ENCODE results near the gene PPP1R12A. TPM values are rescaled to one million over a fixed set of nuclear protein-coding genes. Genes with fewer than 3 reads are reported as not detected.

The PPP1R12A gene
- total RNA-seq, 2 donors from 2014 or later: 68.7 to 86.9 TPM

DNA sequence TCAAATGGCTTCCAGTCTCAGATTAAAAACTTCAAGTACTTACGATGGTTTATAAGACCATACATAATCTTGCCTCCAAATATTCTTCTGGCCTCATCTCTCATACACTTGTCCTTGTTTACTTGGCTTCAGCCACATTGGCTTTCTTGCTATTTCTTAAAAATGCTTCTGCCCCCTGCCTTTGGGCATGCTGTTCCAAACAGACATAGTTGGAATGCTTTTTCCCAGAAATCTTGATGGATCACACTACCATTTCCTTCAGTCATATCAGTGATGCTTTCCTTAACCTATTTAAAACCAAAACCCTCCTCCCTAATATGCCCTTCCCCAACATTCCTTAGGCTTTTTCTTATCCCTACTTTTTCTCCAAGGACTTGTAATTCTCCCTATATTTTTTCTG, 169.7 kb downstream of the PPP1R12A start:
- H3K4me3 ChIP-seq: no peak overlapping the region
- no peak overlapping the region for H3K27ac ChIP-seq
- intact Hi-C loops (cut with DNase I): no loop called here
- no peaks in the 10 kb centered on the region for H3K4me1 ChIP-seq (replicated peaks)
- DNase-seq (ENCODE audit: low spot score): no peak
- H3K9me3 ChIP-seq: no peaks in the 10 kb centered on the region
- H3K27me3 ChIP-seq (replicated peaks; ENCODE audit: insufficient read depth): no peaks in the 10 kb centered on the region
- no peaks in the 10 kb centered on the region for H3K36me3 ChIP-seq
- WGBS: 88% methylated on average over 1 of the region's 1 CpG
- TF ChIP-seq POLR2AphosphoS5 (IDR thresholded peaks at IDR 0.05) (no peak), POLR2A (IDR thresholded peaks at IDR 0.05) (no peak)
- TF ChIP-seq, protein P1, sequence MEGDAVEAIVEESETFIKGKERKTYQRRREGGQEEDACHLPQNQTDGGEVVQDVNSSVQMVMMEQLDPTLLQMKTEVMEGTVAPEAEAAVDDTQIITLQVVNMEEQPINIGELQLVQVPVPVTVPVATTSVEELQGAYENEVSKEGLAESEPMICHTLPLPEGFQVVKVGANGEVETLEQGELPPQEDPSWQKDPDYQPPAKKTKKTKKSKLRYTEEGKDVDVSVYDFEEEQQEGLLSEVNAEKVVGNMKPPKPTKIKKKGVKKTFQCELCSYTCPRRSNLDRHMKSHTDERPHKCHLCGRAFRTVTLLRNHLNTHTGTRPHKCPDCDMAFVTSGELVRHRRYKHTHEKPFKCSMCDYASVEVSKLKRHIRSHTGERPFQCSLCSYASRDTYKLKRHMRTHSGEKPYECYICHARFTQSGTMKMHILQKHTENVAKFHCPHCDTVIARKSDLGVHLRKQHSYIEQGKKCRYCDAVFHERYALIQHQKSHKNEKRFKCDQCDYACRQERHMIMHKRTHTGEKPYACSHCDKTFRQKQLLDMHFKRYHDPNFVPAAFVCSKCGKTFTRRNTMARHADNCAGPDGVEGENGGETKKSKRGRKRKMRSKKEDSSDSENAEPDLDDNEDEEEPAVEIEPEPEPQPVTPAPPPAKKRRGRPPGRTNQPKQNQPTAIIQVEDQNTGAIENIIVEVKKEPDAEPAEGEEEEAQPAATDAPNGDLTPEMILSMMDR (IDR thresholded peaks at IDR 0.05): no peak

DNA sequence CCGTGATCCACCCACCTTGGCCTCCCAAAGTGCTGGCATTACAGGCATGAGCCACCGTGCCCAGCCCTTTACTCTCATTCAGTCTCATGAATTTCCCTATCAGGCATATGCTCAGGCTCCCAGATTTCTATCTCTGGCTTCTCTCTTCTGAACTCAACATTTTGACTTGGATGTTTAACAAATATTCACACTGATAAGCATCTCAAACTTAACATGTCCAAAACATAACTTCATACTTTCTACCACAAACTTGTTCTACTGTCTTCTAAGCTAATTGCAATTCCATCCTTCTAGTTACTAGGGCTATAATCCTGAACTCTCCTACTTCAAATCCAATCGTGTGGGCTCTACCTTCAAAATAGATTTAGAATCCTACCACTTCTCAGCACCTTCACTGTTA, 170.3 kb downstream of the PPP1R12A start:
- Histone ChIP-seq H3K27me3 (replicated peaks; ENCODE audit: insufficient read depth) (no peaks in the 10 kb centered on the region), H3K4me1 (replicated peaks) (no peaks in the 10 kb centered on the region), H3K9me3 (no peaks in the 10 kb centered on the region), H3K4me3 (no peak overlapping the region), H3K36me3 (no peaks in the 10 kb centered on the region), H3K27ac (no peak overlapping the region)
- TF ChIP-seq, protein P1 (IDR thresholded peaks at IDR 0.05): no peak
- intact Hi-C loops (cut with DNase I): no loop called here
- WGBS: 71% methylated on average over 3 of the region's 3 CpGs
- DNase-seq (ENCODE audit: low spot score): no peak

DNA sequence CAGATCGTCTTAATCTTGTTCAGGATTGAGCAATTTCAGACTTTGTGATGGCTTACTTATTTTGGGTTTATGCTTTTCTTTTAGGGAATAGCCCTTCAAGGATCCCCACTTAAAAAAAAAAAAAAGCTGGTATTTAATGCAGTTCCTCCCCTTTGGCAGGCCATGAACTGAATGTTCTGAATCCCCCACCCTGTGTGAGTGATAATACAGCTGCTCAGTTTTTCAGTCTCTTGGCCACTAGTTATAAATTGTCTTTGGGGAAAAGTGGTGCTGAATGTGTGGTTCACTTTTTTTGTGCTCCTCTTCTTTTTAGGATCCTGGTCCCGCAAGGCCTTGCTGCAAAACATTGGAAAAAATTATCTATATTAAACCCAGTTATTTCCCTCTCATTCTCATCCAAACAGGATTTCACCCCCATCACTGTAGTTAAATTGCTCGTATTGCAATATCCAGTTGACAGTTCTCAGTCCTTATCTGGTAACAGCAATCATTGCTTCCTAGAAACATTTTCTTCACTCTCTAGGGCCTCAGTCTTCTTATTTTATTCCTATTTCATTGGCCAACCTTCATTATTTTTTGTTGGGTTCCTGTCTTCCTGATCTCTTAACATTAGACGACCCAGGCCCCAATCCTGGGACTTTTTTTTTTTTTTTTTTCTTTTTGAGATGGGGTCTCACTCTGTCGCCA, 171.0 kb downstream of the PPP1R12A start:
- H3K36me3 ChIP-seq: no peaks in the 10 kb centered on the region
- intact Hi-C loops (cut with DNase I): no loop called here
- no peaks in the 10 kb centered on the region for H3K9me3 ChIP-seq
- TF ChIP-seq POLR2A (IDR thresholded peaks at IDR 0.05): no peak
- TF ChIP-seq, protein P1 (IDR thresholded peaks at IDR 0.05): no peak
- TF ChIP-seq POLR2AphosphoS5 (IDR thresholded peaks at IDR 0.05): no peak
- 81% methylated on average over 5 of the region's 5 CpGs for WGBS
- H3K4me1 ChIP-seq (replicated peaks): no peaks in the 10 kb centered on the region
- no peak overlapping the region for H3K27ac ChIP-seq
- no peak overlapping the region for H3K4me3 ChIP-seq
- no peak for DNase-seq (ENCODE audit: low spot score)
- no peaks in the 10 kb centered on the region for H3K27me3 ChIP-seq (replicated peaks; ENCODE audit: insufficient read depth)

DNA sequence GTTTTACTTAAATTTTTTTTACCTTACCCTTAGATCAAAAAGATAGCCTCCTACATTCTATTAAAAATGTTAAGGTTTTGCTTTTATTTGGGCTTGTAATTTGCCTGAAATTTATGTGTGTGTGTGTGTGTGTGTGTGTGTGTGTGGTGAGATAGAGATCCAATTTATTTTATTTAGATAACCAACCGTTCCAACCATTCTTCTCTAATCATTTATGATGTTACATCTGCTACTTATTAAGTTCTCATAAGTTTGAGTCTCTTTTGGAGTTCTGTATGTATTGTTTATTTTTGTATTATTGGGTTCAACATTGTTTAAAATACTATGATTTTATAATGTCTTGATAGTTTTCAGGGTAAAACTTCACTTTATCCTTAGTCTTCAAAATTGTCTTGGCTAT, 173.6 kb downstream of the PPP1R12A start:
- no peak for DNase-seq (ENCODE audit: low spot score)
- no peak for TF ChIP-seq POLR2A (IDR thresholded peaks at IDR 0.05)
- no peak for TF ChIP-seq POLR2AphosphoS5 (IDR thresholded peaks at IDR 0.05)
- TF ChIP-seq, protein P1 (IDR thresholded peaks at IDR 0.05): no peak
- H3K36me3 ChIP-seq: no peaks in the 10 kb centered on the region
- no peaks in the 10 kb centered on the region for H3K4me1 ChIP-seq (replicated peaks)
- H3K9me3 ChIP-seq: no peaks in the 10 kb centered on the region
- H3K27me3 ChIP-seq (replicated peaks; ENCODE audit: insufficient read depth): no peaks in the 10 kb centered on the region
- intact Hi-C loops (cut with DNase I): no loop called here
- no peak overlapping the region for H3K27ac ChIP-seq
- no peak overlapping the region for H3K4me3 ChIP-seq
- 19% methylated on average over 1 of the region's 1 CpG for WGBS

DNA sequence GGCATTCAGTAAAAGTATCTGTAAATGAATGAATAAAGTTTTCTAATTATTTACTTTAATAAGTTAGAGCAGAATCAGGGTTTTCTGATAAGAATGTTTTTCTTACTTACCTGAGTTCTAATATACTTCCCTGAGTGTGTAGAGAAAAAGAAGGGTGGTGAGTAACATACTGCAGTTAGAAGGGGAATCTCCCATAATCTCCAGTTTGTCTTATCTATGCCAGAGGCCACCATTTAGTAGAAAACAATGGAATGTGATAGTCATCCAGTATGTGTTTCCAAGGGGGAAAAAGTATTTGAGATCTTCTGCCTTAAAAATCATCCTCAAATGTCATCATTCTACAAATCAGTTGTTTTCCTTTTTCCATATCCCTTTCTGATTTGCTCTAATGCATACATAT, 187.6 kb downstream of the PPP1R12A start:
- Histone ChIP-seq H3K36me3 (no peaks in the 10 kb centered on the region), H3K27ac (no peak overlapping the region), H3K27me3 (replicated peaks; ENCODE audit: insufficient read depth) (no peaks in the 10 kb centered on the region), H3K4me1 (replicated peaks) (no peaks in the 10 kb centered on the region), H3K4me3 (no peak overlapping the region), H3K9me3 (no peaks in the 10 kb centered on the region)
- intact Hi-C loops (cut with DNase I): no loop called here
- DNase-seq (ENCODE audit: low spot score): no peak
- TF ChIP-seq, protein P1 (IDR thresholded peaks at IDR 0.05): no peak
- TF ChIP-seq POLR2A (IDR thresholded peaks at IDR 0.05) (no peak), POLR2AphosphoS5 (IDR thresholded peaks at IDR 0.05) (no peak)

Measured in prostate gland (tissue), 2 donors.